ACC112 (cell line): ENCODE results near the gene SLC24A3.

ENCODE experiments used
- H2AFZ ChIP-seq: fragments of 200-600 bp; sonication (generic); one replicate; pipeline ENCODE4 v1.6.0; 2017; ENCODE audit warnings: antibody characterized with exemption, low read length; ENCODE audit not compliant: unreplicated experiment
- H3K27ac ChIP-seq: fragments of 200-600 bp; sonication (generic); 2 replicates; pipeline ENCODE4 v1.5.1; 2014; ENCODE audit warnings: low read depth, mild to moderate bottlenecking, antibody characterized with exemption, low read length, moderate library complexity
- H3K27me3 ChIP-seq: fragments of 200-600 bp; sonication (generic); 2 replicates; pipeline ENCODE4 v1.6.1; 2014; ENCODE audit warnings: mild to moderate bottlenecking, antibody characterized with exemption, low read length, moderate library complexity, mixed read lengths; ENCODE audit not compliant: insufficient read depth
- H3K36me3 ChIP-seq: fragments of 200-600 bp; sonication (generic); 2 replicates; pipeline ENCODE4 v1.6.1; 2016; ENCODE audit warnings: mild to moderate bottlenecking, antibody characterized with exemption, low read length, moderate library complexity, mixed read lengths; ENCODE audit not compliant: insufficient read depth
- H3K4me1 ChIP-seq: fragments of 200-600 bp; sonication (generic); one replicate; pipeline ENCODE4 v1.6.1; 2016; ENCODE audit warnings: low read length, mixed read lengths; ENCODE audit not compliant: insufficient read depth, unreplicated experiment, control insufficient read depth
- H3K4me3 ChIP-seq: fragments of 200-600 bp; sonication (generic); 2 replicates; pipeline ENCODE4 v1.5.1; 2014; ENCODE audit warnings: mild to moderate bottlenecking, low read depth, low read length
- H3K79me2 ChIP-seq: fragments of 200-600 bp; sonication (generic); one replicate; pipeline ENCODE4 v1.6.0; 2016; ENCODE audit warnings: low read length; ENCODE audit not compliant: control insufficient read depth, unreplicated experiment, insufficient read depth

SLC24A3 gene

GRCh38 chr20:19502169-19502568 is 289.7 kb downstream of the SLC24A3 start:
- Histone ChIP-seq H3K27ac (no peak overlapping the region), H3K27me3 (no peaks in the 10 kb centered on the region)

GRCh38 chr20:19504251-19504650 is 291.8 kb downstream of the SLC24A3 start:
- no peak overlapping the region for H3K4me3 ChIP-seq
- H2AFZ ChIP-seq = no peak overlapping the region
- H3K36me3 ChIP-seq = no peaks in the 10 kb centered on the region
- H3K27ac ChIP-seq = no peak overlapping the region
- H3K27me3 ChIP-seq = no peaks in the 10 kb centered on the region
- no peaks in the 10 kb centered on the region for H3K79me2 ChIP-seq
- H3K4me1 ChIP-seq = no peaks in the 10 kb centered on the region

More at GRCh38 chr20:19502169-19502568, 289.7 kb downstream of the SLC24A3 start:
- H2AFZ ChIP-seq = no peak overlapping the region
- H3K4me1 ChIP-seq = no peaks in the 10 kb centered on the region
- H3K79me2 ChIP-seq = no peaks in the 10 kb centered on the region
- H3K36me3 ChIP-seq = no peaks in the 10 kb centered on the region
- no peak overlapping the region for H3K4me3 ChIP-seq

- H3K27ac ChIP-seq = no peak overlapping the region
- no peak overlapping the region for H2AFZ ChIP-seq
- H3K4me3 ChIP-seq = no peak overlapping the region
- H3K4me1 ChIP-seq = no peaks in the 10 kb centered on the region
- H3K36me3 ChIP-seq = no peaks in the 10 kb centered on the region
- no peaks in the 10 kb centered on the region for H3K27me3 ChIP-seq
- H3K79me2 ChIP-seq = no peaks in the 10 kb centered on the region
Observed at GRCh38 chr20:19506021-19506420, 293.6 kb downstream of the SLC24A3 start.

- no peak overlapping the region for H3K27ac ChIP-seq
- no peaks in the 10 kb centered on the region for H3K36me3 ChIP-seq
- H3K4me1 ChIP-seq = no peaks in the 10 kb centered on the region
- no peak overlapping the region for H2AFZ ChIP-seq
- no peaks in the 10 kb centered on the region for H3K79me2 ChIP-seq
- no peaks in the 10 kb centered on the region for H3K27me3 ChIP-seq
- no peak overlapping the region for H3K4me3 ChIP-seq
Observed at GRCh38 chr20:19508449-19508848, 296.0 kb downstream of the SLC24A3 start.

GRCh38 chr20:19510611-19511010 is 298.2 kb downstream of the SLC24A3 start:
- Histone ChIP-seq H3K79me2 (no peaks in the 10 kb centered on the region), H3K4me3 (no peak overlapping the region), H2AFZ (no peak overlapping the region), H3K36me3 (no peaks in the 10 kb centered on the region), H3K4me1 (no peaks in the 10 kb centered on the region), H3K27ac (no peak overlapping the region), H3K27me3 (no peaks in the 10 kb centered on the region)

GRCh38 chr20:19511931-19512330 is 299.5 kb downstream of the SLC24A3 start:
- Histone ChIP-seq H3K36me3 (no peaks in the 10 kb centered on the region), H3K27ac (no peak overlapping the region), H2AFZ (no peak overlapping the region), H3K79me2 (no peaks in the 10 kb centered on the region), H3K4me1 (no peaks in the 10 kb centered on the region), H3K4me3 (no peak overlapping the region), H3K27me3 (no peaks in the 10 kb centered on the region)

GRCh38 chr20:19512886-19513677 is 300.6 kb downstream of the SLC24A3 start:
- Histone ChIP-seq H3K4me3 (no peak overlapping the region), H3K4me1 (no peaks in the 10 kb centered on the region), H3K27me3 (no peaks in the 10 kb centered on the region), H3K79me2 (no peaks in the 10 kb centered on the region), H3K36me3 (no peaks in the 10 kb centered on the region), H2AFZ (no peak overlapping the region), H3K27ac (no peak overlapping the region)

- Histone ChIP-seq H2AFZ (no peak overlapping the region), H3K27me3 (no peaks in the 10 kb centered on the region), H3K36me3 (no peaks in the 10 kb centered on the region), H3K4me3 (no peak overlapping the region), H3K4me1 (no peaks in the 10 kb centered on the region), H3K79me2 (no peaks in the 10 kb centered on the region), H3K27ac (no peak overlapping the region)
Observed at GRCh38 chr20:19515074-19515473, 302.6 kb downstream of the SLC24A3 start.

GRCh38 chr20:19519466-19519865 is 307.0 kb downstream of the SLC24A3 start:
- no peaks in the 10 kb centered on the region for H3K36me3 ChIP-seq
- H3K27me3 ChIP-seq = no peaks in the 10 kb centered on the region
- H3K27ac ChIP-seq = no peak overlapping the region
- no peak overlapping the region for H3K4me3 ChIP-seq
- no peaks in the 10 kb centered on the region for H3K4me1 ChIP-seq
- no peaks in the 10 kb centered on the region for H3K79me2 ChIP-seq
- no peak overlapping the region for H2AFZ ChIP-seq

GRCh38 chr20:19520261-19520660 is 307.8 kb downstream of the SLC24A3 start:
- no peak overlapping the region for H2AFZ ChIP-seq
- H3K36me3 ChIP-seq = no peaks in the 10 kb centered on the region
- H3K4me1 ChIP-seq = no peaks in the 10 kb centered on the region
- H3K79me2 ChIP-seq = no peaks in the 10 kb centered on the region
- no peak overlapping the region for H3K27ac ChIP-seq
- H3K27me3 ChIP-seq = no peaks in the 10 kb centered on the region
- no peak overlapping the region for H3K4me3 ChIP-seq

GRCh38 chr20:19522071-19522801 is 309.8 kb downstream of the SLC24A3 start:
- Histone ChIP-seq H3K27ac (no peak overlapping the region), H3K27me3 (no peaks in the 10 kb centered on the region), H2AFZ (no peak overlapping the region), H3K36me3 (no peaks in the 10 kb centered on the region), H3K79me2 (no peaks in the 10 kb centered on the region), H3K4me1 (no peaks in the 10 kb centered on the region), H3K4me3 (no peak overlapping the region)
